GM19438 (cell line): ENCODE measurements around the gene RNF220.

Source experiments
- ATAC-seq: cut with Tn5 transposase; IDR thresholded peaks from one replicate; pipeline ENCODE4 v1.9.1; 2021; ENCODE audit warnings: low read depth; ENCODE audit not compliant: unreplicated experiment

RNF220 gene

GRCh38 chr1:44425341-44426082 is 20.5 kb downstream of the RNF220 start:
- no peak for ATAC-seq

- no peak for ATAC-seq
Measured at GRCh38 chr1:44431861-44432260, 26.8 kb downstream of the RNF220 start.

GRCh38 chr1:44433209-44433608 is 28.2 kb downstream of the RNF220 start:
- ATAC-seq, result no peak

- ATAC-seq, result no peak
Measured at GRCh38 chr1:44436401-44437106, 31.5 kb downstream of the RNF220 start.

- no peak for ATAC-seq
Measured at GRCh38 chr1:44437107-44437716, 32.2 kb downstream of the RNF220 start.

- no peak for ATAC-seq
Measured at GRCh38 chr1:44442791-44443190, 37.7 kb downstream of the RNF220 start.

- ATAC-seq, result no peak
Measured at GRCh38 chr1:44447051-44447810, 42.2 kb downstream of the RNF220 start.

GRCh38 chr1:44453798-44454349 is 48.8 kb downstream of the RNF220 start:
- no peak for ATAC-seq

GRCh38 chr1:44454704-44455103 is 49.6 kb downstream of the RNF220 start:
- ATAC-seq, result no peak

- no peak for ATAC-seq
Measured at GRCh38 chr1:44460107-44460882, 55.2 kb downstream of the RNF220 start.

- ATAC-seq, result no peak
Measured at GRCh38 chr1:44464361-44464760, 59.3 kb downstream of the RNF220 start.

- ATAC-seq, result no peak
Measured at GRCh38 chr1:44467566-44467965, 62.5 kb downstream of the RNF220 start.

- no peak for ATAC-seq
Measured at GRCh38 chr1:44471911-44472453, 66.9 kb downstream of the RNF220 start.

- no peak for ATAC-seq
Measured at GRCh38 chr1:44472620-44473525, 67.8 kb downstream of the RNF220 start.

GRCh38 chr1:44476891-44477290 is 71.8 kb downstream of the RNF220 start:
- no peak for ATAC-seq

- no peak for ATAC-seq
Measured at GRCh38 chr1:44481701-44482100, 76.6 kb downstream of the RNF220 start.

GRCh38 chr1:44483089-44483874 is 78.2 kb downstream of the RNF220 start:
- no peak for ATAC-seq

- ATAC-seq, result no peak
Measured at GRCh38 chr1:44484155-44484688, 79.2 kb downstream of the RNF220 start.
